Ammon's horn (tissue), 1 donor: Measurements from ENCODE around the gene LENEP.

Source experiments
- DNase-seq: peaks from one replicate; pipeline ENCODE4 v3.0.0-alpha.2; 2016; ENCODE audit warnings: low spot score

The LENEP gene

DNA sequence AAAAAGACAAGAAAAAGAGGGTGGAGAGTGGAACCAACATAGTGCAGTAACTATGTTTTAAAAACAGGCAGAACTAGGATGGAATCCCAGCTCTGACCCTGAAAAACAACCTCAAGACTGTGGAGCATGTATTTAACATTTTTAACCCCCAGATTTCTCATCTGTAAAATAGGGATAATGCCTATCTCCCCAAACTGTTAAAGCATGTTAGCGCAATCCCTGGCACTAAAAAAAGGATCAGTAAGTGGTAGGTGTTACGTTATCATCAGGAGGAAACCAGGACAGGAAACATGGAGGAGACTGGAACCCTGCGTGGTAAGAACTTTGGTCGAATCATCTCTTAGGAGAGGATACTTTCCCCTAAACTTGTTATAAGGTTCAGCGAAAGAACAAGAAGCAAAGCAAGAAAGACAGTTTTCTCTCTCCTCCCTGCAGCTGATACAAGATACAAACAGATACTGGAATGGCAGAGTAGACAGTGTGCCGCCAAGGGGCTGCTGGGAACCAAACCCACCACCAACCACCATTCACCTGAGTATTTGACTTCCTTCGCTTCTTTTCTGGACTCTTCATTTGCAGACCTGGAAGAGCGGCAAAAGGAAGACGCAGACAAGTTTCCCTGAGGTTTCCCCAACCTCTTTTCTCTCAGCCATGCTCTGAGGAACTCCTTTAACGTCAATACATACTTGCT lies 32.8 kb upstream of the LENEP start:
- no peak for DNase-seq

DNA sequence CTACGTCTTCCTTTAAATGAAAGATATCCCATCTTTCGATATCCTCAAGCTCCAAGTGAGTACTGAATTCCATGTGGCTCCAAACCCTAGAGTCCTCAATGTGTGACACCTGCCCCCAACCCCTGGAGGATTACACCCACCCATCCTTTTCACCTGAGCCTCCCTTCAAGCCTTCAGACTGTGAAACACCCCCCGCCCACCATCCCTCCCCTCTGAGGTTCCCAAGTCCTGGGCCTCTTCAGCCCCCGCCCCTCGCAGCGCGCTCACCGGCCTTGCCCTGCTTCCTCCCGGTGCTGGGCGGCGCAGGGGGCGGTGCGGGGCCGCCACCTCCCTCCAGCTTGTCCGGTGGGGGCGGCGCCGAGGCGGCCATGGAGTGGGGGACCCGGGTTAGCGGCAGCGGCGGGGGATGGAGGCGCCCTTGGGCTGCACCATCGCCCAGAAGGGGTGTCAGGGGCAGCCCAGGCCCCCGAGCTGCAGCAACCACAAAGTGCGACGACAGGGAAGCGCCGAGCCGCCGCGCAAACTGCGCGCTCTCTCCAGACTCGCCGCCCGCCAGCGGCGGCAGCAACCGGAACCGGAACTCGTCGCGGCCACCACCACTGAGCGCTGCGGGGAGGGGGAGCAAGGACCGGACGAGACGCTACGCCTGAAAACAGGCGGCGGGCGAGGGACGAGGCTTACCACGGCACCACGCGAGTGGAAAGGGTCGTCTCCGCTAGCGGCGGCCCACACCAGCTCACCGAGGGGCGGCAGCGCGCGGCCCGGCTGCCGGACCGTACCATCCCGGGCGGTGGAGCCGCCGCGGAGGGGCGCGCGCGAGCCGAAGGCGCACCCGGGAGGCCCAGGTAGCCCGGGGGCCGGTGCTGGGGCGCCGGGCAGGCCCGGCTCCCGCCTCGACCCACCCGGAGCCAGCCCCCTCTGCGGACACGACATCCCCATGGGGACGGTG lies 31.9 kb upstream of the LENEP start, which contains the start of gene PYGO2:
Gene PYGO2, minus strand, starts transcription at position 576 of the 949 bp plus-strand sequence. Its CDS starts 206 bp downstream, at position 370.
- DNase-seq = peak; percentile 78

DNA sequence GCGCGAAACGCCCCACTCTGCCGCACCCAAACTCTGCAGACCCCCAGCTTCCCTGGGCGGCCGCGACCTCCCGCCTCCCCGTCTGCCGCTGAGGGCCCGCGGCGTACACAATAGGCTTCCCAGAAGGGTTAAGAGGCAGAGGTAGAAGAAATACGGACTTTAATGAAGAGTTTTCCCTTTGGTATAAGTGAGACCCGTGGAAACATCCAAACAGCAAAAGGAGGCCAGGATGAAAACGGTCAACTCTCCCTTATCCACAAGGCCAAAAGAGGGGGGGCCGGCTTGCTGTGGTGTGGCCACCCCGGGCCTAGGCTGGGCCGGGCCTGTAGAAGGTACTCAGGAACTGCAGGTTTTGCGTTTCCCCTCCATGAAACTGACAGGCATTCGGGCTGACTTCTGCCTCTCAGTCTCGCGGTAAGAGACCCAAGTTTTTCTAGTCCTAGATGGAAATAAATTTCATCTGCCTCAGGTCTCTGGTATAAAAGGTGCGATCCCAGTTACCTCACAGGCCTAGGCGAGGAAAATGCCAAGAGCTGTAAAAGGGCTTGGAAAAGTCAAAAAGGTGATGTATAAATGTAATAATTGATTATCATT lies 31.1 kb upstream of the LENEP start:
- DNase-seq = no peak

DNA sequence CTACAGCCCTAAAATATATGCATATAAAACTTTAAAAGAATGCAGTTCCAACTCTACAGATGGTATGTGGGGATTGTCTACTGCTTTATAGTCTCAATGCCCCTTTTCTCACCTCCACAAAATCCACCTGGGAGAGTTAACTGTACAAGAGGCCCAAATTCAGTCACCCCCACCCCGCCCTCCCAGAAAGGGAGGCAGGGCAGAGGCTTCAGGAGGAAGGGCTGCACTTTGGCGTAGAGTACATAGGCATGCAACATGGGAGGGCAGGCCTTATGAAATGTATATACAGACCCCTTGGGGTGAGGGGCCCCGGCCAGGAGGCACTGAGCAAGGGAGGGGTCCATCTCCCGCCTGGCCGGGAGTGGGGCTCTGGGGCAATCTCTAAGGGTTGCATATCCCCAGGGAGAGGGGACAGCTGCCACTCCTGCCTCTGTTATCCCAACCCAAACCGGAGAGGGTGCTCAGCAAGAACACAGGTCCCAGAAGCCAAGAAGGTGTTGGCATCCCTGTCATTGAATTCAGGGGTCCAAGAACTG lies 30.5 kb upstream of the LENEP start:
- no peak for DNase-seq

DNA sequence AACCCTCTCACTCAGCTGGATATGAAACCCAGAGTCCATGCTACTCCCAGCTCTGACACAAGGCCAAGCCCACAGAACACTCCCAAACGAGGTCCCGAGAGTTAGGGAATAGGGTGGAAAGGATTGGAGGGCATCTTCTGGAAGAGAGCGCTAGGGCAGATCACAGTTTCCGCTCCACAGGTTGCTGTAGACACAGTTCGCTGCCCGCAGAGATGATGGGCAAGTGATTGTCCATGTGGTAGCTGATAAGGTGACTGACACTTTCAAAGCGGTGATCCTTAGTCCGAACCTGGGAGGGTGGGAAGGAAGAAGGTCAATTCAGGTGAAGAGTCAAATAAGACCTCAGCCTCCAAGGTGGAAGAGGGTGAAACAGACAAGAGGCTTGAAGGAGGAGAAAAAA lies 29.7 kb upstream of the LENEP start:
- no peak for DNase-seq

DNA sequence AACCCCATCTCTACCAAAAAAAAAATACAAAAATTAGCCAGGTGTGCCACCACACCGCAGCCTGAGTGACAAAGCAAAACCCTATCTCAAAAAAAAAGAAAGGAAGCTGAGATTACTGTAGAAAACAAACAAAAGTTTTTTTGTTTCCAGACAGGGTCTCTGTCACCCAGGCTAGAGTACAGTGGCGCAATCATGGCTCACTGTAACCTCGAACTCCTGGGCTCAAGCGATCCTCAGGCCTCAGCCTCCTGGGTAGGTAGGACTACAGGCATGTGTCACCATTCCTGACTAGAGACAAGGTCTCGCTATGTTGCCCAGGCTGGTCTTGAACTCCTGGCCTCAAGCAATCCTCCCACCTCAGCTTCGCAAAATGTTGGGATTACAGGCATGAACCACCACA lies 29.0 kb upstream of the LENEP start:
- no peak for DNase-seq

DNA sequence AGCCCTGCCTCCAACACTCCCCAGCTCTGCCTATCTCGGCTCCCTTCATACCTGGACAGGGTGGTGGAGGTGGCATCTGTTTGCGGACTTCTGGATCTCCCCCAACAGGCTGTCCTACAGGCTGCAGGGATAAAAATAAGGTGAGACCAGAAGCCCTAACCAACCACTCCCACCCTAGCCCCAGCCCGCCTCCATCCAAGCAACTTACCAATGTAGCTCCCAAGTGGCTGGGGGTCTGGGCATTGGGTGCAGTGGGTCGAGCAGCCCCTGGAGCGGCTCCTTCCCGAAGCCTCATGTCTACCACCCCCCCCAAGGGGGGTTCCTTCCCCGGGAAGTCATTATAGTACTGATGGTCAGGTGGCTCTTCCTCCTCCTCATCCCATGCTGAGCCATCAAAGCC lies 27.3 kb upstream of the LENEP start:
- no peak for DNase-seq

DNA sequence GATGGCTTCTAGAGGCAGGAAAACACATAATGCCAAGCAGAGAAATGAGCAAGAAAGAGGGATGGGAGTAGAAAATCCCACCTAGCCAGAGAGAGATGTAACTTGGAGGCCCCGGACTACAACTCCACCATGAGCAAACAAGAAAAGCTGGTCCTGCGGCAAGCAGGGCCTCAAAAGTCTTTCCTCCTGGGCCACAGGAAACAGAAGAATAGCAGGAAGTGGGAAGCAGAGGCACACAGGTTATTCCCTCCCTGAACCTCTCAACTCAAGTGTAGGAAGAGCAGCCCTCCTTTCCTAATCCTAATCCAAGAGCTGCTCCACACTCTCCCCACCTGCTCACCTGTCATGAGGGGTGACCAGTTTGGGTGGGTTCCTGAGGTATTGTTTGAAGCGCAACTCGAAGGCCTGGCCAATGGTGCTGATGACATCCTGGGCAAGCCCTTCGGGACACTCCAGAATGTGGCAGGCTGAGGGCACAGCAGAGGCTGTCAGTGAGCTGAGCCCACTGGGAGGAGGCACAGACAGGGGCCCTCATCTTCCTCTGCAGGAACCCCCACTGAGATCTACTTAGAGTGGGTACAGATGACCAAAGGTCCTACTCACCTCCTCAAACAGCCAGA lies 25.9 kb upstream of the LENEP start:
- no peak for DNase-seq

DNA sequence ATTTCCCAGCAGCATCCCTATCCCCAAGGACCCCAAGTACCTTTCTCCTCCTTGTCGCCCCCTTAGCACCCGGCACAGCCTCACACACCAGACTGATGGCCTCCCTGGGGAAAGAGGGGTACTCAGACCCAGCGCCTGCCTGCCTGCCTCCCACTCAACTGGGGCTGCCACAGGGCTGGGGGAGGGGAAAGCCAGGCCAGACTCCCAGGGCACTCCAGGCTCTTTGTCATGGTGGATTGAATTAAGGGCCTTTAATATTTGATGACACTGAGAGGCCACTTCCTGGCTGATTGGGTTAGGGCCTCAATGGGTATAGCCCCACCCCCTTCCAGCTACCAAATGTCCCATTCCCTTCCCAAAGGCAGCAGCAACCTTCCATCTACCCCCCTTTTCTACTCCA lies 24.7 kb upstream of the LENEP start:
- DNase-seq = no peak

DNA sequence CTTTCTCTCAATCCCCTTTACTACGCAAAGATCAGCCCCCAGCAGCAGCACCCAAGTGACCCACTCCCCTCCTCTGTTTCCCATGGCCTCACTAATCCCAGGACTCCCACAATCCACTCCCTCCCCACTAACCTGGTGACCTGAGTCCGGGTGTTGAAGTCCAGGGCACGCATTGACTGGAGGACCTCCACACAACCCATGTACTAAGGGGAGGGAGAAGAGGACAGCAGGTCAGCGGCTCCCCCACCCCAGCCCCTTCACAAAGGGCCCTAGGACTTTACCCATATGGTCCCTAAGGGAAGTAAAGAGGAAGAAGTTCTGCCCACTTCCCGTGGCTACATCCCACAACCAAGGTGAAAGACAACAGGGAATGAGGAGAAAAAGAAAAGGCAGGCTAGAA lies 24.1 kb upstream of the LENEP start:
- no peak for DNase-seq

DNA sequence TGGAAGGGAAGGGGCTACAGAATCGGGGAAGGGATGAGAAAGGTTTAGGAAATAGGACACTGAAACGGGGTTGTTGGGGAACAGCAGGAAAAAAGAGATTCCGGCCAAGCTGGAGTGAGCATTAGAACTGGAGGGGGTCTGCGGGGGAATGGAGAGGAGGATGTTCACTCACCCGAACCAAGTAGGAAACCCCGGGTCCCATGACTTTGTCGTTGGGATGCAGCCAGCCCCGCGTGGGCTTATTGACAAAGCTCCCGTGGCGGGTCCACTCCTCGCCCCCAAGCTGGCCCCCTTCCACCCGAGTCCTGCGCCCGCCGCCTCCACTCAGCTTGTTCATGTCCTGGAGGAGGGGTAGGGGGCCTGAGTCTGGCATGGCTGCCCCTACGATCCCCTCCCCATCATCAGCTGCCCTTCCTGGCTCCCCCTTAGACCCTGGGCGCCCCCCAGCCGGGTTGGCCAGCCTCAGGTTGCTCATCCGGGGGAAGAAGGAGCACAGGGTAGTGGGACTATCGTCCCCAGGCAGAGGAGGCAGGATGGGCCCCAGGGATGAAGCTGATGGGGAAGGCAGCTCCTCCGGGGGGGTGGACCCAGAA lies 23.4 kb upstream of the LENEP start:
- DNase-seq = no peak

DNA sequence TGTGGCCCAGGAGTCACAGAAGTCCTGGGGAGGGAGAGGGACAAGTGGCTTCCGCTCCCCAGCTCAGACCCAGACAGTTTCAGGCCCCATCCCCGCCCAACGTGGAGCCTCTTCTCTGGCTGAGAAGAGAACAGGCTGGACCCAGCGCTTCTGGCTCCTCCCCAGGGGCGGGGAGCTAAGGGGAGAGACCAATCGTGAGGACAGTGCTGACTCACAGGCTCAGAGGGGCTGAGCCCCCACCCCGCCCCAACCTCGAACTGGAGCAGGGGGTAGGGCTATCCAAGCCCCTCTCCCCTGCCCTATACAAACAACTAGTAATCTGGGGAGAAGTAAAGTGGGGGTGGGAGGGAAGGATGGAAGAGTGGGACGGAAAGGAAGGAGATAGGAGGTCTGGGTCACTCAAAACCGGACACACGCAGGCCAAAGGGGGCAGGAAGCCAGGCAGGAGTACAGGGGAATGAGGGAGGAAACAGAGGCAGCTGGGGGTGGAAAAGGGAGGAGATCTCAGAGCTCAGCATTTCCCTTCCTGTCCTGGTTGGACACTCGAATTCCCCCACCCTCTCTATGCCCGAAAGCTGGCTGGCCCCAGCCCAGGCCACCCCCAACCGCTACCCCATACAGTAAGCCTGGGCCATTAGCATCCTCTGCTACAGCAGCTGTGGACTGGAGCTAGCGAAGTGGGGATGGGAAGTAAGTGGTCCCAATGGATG lies 22.6 kb upstream of the LENEP start, which contains the start of gene SHC1:
Gene SHC1, minus strand, starts transcription at position 117 of the 710 bp plus-strand sequence. CDS start 221 bp downstream, outside the sequence.
- DNase-seq = peak; percentile 94

DNA sequence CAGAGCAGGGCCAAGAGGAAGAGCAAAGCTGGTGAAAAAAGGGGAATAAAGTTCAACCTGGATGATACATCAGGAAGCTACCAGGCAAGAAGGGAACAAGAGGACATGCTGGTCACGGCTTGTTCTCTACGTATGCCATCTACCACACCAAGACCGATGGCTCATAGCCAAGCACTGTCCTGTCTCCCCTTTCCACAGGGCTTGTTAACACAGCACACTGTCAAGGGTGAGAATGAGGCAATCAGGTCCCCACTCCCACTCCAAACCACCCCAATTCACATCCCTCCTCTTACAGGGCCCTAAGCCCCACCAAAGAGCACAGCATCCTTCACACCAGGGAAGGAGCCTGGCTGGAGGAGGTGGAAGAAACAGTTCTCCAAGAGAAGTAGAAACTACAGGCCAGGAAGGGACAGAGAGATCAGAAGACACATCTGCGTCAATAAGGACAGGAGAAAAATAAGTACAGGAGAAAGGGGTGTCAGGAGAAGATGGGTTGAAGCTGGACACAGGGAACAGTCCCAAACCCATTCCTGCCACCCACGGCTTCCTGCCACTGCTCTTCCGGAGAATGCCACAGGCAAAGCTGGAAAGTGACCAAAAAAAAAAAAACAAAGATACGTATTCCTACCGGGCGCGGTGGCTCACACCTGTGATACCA lies 21.9 kb upstream of the LENEP start:
- no peak for DNase-seq

DNA sequence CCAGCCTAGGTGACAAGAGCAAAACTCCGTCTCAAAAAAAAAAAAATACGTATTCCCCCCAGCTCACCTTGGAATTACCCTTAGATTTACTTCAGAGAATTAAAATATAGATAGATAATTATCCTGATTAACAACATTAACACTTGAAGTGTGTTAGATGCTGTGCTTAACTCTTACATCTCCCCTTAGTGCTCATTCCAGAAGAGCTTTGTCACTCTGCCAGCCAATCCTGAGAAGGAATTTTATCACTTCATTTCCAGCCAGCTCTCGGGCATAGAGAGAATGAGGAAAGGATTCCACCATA lies 21.2 kb upstream of the LENEP start:
- DNase-seq = no peak

DNA sequence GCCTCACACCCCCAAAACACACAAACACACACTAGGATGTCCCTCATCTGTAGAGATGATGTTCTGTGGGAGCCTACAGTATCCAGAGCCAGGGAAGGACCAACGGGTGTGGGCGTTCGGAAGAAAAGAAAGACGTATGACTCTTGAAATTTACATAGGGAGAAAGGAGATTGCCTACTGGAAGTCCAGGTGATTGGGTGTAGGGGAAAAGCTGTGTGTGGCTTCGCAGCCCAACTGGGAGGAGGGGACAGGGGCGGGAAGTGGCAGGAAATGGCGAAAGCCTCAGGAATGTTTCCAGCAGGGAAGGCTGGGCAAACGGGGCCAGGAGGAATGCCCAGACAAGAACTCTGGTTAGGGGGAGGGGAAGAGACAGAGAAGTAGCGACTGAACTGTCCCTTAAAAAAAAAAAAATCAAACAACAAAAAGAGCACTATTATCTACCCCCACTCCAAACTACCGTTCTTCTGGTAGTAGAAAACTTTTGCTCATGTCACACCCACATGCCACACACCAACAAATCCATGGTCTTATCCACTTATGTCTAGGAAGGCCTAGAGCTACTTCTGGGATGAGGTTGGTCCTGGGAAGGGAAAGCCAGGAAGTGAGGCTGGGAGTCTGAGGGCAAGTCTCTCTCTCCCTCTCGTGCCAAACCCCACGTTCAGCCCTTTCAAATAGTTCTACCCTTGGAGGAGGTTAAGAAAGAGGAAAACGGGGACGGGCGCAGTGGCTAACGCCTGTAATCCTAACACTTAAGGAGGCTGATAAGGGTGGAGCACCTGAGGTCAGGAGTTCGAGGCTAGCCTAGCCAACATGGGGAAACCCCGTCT lies 20.7 kb upstream of the LENEP start:
- peak; percentile 56 for DNase-seq

DNA sequence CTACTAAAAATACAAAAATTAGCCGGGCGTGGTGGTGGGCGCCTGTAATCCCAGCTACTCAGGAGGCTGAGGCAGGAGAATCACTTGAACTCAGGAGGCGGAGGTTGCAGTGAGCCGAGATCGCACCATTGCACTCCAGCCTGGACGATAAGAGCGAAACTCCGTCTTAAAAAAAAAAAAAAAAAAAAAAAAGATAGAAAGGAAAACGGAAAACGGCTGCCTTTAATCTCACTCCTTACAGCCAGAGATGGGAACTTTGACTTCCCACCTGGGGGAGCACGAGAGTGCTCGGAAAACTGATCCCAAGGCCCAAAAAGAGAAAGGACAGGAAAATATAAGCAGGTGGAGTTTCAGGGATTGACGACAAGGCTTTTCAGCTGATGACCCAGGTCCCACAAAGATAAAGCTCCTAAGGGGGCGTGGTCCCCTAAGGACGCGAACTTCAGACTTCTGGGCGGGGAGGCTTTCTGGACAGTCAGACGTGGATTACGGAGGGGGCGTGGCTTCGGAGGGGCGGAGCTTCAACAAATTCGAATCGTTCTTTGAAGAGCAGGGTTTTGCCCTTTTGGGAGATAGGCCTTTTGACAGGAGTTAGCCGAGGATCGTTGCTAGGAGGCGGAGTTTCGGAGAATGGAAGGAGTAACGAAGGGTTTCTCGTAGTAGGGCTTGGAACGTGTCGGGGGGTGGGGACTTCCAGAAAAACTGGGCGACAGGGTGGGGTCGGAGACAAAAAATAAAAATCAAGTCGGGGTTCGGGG lies 19.9 kb upstream of the LENEP start:
- DNase-seq = peak; percentile 88

DNA sequence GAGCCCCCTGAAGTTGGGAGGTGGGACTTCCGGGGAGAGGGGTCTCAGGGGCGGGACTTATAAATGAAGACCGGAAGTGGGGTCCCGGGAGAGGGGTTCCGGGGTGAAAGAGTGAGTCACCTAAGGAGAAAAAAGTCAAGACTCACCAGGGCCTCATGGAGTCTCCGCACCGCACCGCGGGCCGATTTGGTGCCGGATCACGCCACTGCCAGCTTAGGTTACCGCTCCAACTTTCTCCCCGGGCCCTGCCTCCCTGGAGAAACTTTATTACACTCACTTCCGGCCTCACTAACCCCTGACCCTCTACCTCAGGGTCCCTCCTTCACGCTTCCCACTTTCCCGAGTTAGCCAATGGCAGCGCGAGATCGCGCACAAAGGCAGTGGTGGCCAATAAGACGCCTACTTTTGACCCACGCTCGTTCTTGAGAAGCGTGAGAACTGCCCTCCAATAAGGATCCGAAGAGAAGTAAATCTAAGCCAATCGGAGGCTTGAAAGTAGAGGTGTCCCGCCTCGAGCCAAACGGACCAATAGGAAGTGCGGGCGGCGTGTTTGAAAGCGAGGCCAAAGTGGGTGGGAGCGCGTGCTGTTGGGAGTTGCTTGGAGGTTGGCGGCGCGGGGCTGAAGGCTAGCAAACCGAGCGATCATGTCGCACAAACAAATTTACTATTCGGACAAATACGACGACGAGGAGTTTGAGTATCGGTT lies 19.1 kb upstream of the LENEP start, which contains the start of gene CKS1B:
Gene CKS1B, plus strand, starts transcription at position 580 of the 706 bp plus-strand sequence. Its CDS starts 65 bp downstream, at position 645.
- peak; percentile 100 for DNase-seq

DNA sequence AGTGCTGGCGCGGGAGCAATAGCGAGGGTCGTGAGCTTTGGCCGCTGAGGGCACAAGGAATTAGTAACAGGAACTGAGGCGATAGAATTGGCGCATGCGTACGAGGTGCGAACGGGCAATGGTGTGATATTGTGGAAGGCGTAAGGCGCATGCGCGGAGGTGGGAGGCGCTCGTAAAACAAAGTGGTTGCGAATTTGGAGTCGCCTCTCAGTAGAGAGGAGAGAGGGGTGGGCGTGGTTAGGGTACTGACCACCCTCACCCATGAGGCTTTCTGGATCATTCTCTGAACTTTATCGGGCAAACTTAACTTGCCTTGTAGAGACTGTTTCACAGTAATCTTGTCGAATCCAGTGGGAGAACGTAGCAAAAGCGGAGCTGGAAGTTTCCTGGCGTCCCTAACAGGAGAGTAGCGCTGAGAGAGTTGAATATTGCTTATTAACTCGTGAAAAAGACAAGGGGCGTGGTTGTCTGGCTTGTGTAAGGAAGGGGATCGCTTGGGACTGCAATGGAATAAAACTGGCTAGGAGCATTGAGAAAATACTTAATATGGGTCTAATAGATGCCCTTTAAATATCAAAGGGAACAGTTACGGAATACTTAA lies 18.5 kb upstream of the LENEP start:
- peak; percentile 96 for DNase-seq
